H1 (cell line): Measurements from ENCODE around the gene RNU4-1. TPM values are rescaled to one million over a fixed set of nuclear protein-coding genes. Genes with fewer than 3 reads are reported as not detected.

Experiments
- ATF3 ChIP-seq: IDR thresholded peaks from 2 replicates; pipeline ENCODE4 v1.6.1; 2011; ENCODE audit warnings: low read depth, mild to moderate bottlenecking, low read length; ENCODE audit not compliant: insufficient read depth
- BCL11A ChIP-seq, 2 experiments: IDR thresholded peaks; one replicate each; pipeline ENCODE4 v1.6.1; 2011; ENCODE audit warnings: low read depth in 2 of 2, low read length in 2 of 2, mild to moderate bottlenecking in 2 of 2
- E2F6 ChIP-seq: IDR thresholded peaks from 2 replicates; pipeline ENCODE4 v1.6.1; 2012; ENCODE audit warnings: inconsistent platforms
- EZH2 ChIP-seq: fragments of 200-600 bp; sonication (generic); IDR thresholded peaks from 2 replicates; pipeline ENCODE4 v1.7.1; 2012; ENCODE audit warnings: low read depth, mild to moderate bottlenecking, moderate library complexity, low read length, inconsistent platforms; ENCODE audit not compliant: severe bottlenecking
- GTF2F1 ChIP-seq: IDR thresholded peaks from 2 replicates; pipeline ENCODE4 v1.6.1; 2012; ENCODE audit warnings: low read depth, low read length, improper control_type of control experiment, borderline replicate concordance
- PHF8 ChIP-seq: fragments of 200-600 bp; sonication (generic); conservative IDR thresholded peaks from 2 replicates; pipeline ENCODE4 v1.7.1; 2012; ENCODE audit warnings: low read depth, mild to moderate bottlenecking, inconsistent platforms, low read length, moderate library complexity
- POLR2AphosphoS5 ChIP-seq: IDR thresholded peaks from 2 replicates; pipeline ENCODE4 v1.6.1; 2011; ENCODE audit warnings: low read depth, low read length
- RAD21 ChIP-seq, 2 experiments: IDR thresholded peaks in 1 of 2; conservative IDR thresholded peaks in 1 of 2; 2 replicates each; pipeline ENCODE4 v1.6.1; 2011; ENCODE audit warnings: low read depth in 2 of 2, low read length in 2 of 2, improper control_type of control experiment in 1 of 2, inconsistent platforms in 1 of 2, mild to moderate bottlenecking in 1 of 2, moderate library complexity in 1 of 2
- RBBP5 ChIP-seq: IDR thresholded peaks from 2 replicates; pipeline ENCODE4 v1.7.1; 2012; ENCODE audit warnings: low read depth, mild to moderate bottlenecking, inconsistent platforms, low read length, moderate library complexity, borderline replicate concordance
- RNF2 ChIP-seq: fragments of 200-900, 300-1000 bp; sonication (generic); IDR thresholded peaks from 2 replicates; pipeline ENCODE4 v1.7.1; 2016; ENCODE audit warnings: borderline replicate concordance, low read depth, mild to moderate bottlenecking, antibody characterized with exemption, low read length; ENCODE audit not compliant: poor library complexity, severe bottlenecking; ENCODE audit errors: missing control alignments
- RXRA ChIP-seq: IDR thresholded peaks from 2 replicates; pipeline ENCODE4 v1.6.1; 2011; ENCODE audit warnings: low read depth, mild to moderate bottlenecking, low read length, moderate library complexity; ENCODE audit not compliant: insufficient read depth
- SAP30 ChIP-seq: fragments of 300-600 bp; sonication (generic); IDR thresholded peaks from 2 replicates; pipeline ENCODE4 v1.7.1; 2012; ENCODE audit warnings: low read length, moderate library complexity, mild to moderate bottlenecking, inconsistent platforms; ENCODE audit not compliant: insufficient read depth, insufficient replicate concordance
- SIRT6 ChIP-seq: IDR thresholded peaks from one replicate; pipeline ENCODE4 v1.7.1; 2012; ENCODE audit warnings: low read length, inconsistent platforms
- SP1 ChIP-seq: IDR thresholded peaks from 2 replicates; pipeline ENCODE4 v1.6.1; 2011; ENCODE audit warnings: low read depth, low read length
- TBP ChIP-seq: IDR thresholded peaks from 2 replicates; pipeline ENCODE4 v1.6.1; 2011; ENCODE audit warnings: low read depth, low read length, improper control_type of control experiment
- TCF12 ChIP-seq: IDR thresholded peaks from 2 replicates; pipeline ENCODE4 v1.6.1; 2011; ENCODE audit warnings: low read depth, mild to moderate bottlenecking, low read length
- TEAD4 ChIP-seq: IDR thresholded peaks from 2 replicates; pipeline ENCODE4 v1.6.1; 2012; ENCODE audit warnings: low read depth, low read length, inconsistent platforms, mixed read lengths
- USF2 ChIP-seq: IDR thresholded peaks from 2 replicates; pipeline ENCODE4 v1.6.1; 2011; ENCODE audit warnings: low read length, improper control_type of control experiment
- YY1 ChIP-seq: IDR thresholded peaks from 2 replicates; pipeline ENCODE4 v1.6.1; 2011; ENCODE audit warnings: low read depth, mild to moderate bottlenecking, low read length
- ZNF274 ChIP-seq: IDR thresholded peaks from 2 replicates; pipeline ENCODE4 v1.7.0; 2012; ENCODE audit warnings: low read length, borderline replicate concordance; ENCODE audit errors: extremely low read depth
- polyA plus RNA-seq, 7 experiments: library from polyadenylated mRNA; depleted of rRNA in 3 of 7; stranded (reverse) in 5 of 7; unstranded in 2 of 7; fragments of >200 nt in 5 of 7; fragments of 200-250 nt in 2 of 7; gene quantifications; 1 replicate in 5 of 7; 2 replicates in 1 of 7; 4 replicates in 1 of 7; pipeline versions ENCODE4 v1.2.1 to v1.2.3, GENCODE V29; 2011 to 2013; ENCODE audit warnings: missing spikeins in 2 of 7, mixed read lengths in 2 of 7
- total RNA-seq: library from RNA; stranded (reverse); fragmentation: NEBNext Ultra II Directional; extraction: Animal tissue kit (Norgen Biotek cat#: 25700); gene quantifications from 2 replicates; pipeline ENCODE4 v1.2.1, GENCODE V29; 2021

Gene RNU4-1
- total and polyA plus RNA-seq, 2 of the 8 experiments (the other 6 are each of a cell fraction or from before 2014, with no cell fraction given) = under 0.01 to 1,424 TPM

GRCh38 chr12:120292661-120293531 lies at the start of gene RNU4-1 (continued):
- TF ChIP-seq RXRA (no peak), TBP (peak; percentile 99), ATF3 (no peak), ZNF274 (no peak), E2F6 (no peak), POLR2AphosphoS5 (peak; percentile 100), USF2 (no peak), PHF8 (no peak), SP1 (peak; percentile 95), RNF2 (no peak), TEAD4 (no peak), RBBP5 (no peak), YY1 (peak; percentile 41; the same call in 1 of the 2 replicates), TCF12 (0 out of 2 replicates have a peak, but pooled peaks have one; percentile 47), RAD21 (IDR thresholded peaks at IDR 0.05 in 1 of 2, conservative IDR thresholded peaks at IDR 0.05 in 1 of 2; ENCODE audit: low read depth in 2 of 2, low read length in 2 of 2) (no peak), SIRT6 (no peak), BCL11A (IDR thresholded peaks at IDR 0.05; ENCODE audit: low read depth in 2 of 2, low read length in 2 of 2) (peak in 1 of 2 experiments; percentile 1), SAP30 (peak; percentile 65), GTF2F1 (peak; percentile 100), EZH2 (no peak)
